ENCODE measurements around the gene THSD4. TPM values are rescaled to one million over a fixed set of nuclear protein-coding genes. Genes with fewer than 3 reads are reported as not detected.
A peak's percentile ranks its signal among the peaks of the same experiment; 100 is the strongest.
"Not testable (repeated sequence)": the region's sequence is repeated elsewhere in the genome, so short reads cannot be mapped to it uniquely, and the experiment has no call there.

The THSD4 gene
- polyA plus RNA-seq, 2 of the 4 experiments (the other 2 are of a cell fraction), result 15.8 to 40.7 TPM

- ChIA-PET POLR2A (no interaction called here), CTCF (interaction anchor here (0.8 kb wide), 1 partner anchor 337 kb away, joined by 3 read pairs; no protein-coding TSS in a partner anchor)
- TF ChIP-seq ZFP36 (IDR thresholded peaks at IDR 0.05; ENCODE audit: borderline replicate concordance, partially characterized antibody) (no peak), RNF2 (IDR thresholded peaks at IDR 0.05; ENCODE audit: borderline replicate concordance, low read depth) (no peak)
- Histone ChIP-seq H3K9me3 (peaks cover 9% of the 10 kb centered on the region; the same call in 1 of the 3 replicates), H3K4me2 (no peak overlapping the region), H3K27ac (no peak overlapping the region), H3K4me1 (no peaks in the 10 kb centered on the region), H3K4me3 (no peak overlapping the region)
- FAIRE-seq, result no peak
- no peak for DNase-seq (ENCODE audit: low read depth in 1 of 2, low spot score in 1 of 2)
- no peak for ATAC-seq
- WGBS (ENCODE audit: missing lambda C conversion rate), result 96% methylated on average over 2 of the region's 2 CpGs
These were observed 47.0 kb downstream of the THSD4 start for GRCh38 chr15:71162309-71162708.

- H3K4me3 ChIP-seq; POLR2A ChIA-PET; DNase-seq (ENCODE audit: low read depth in 1 of 2, low spot score in 1 of 2); H3K27ac ChIP-seq; H3K4me1 ChIP-seq; H3K4me2 ChIP-seq; ATAC-seq; H3K9me3 ChIP-seq; FAIRE-seq; CTCF ChIA-PET: not testable (repeated sequence)
- over 99% methylated on average over 2 of the region's 5 CpGs for WGBS (ENCODE audit: missing lambda C conversion rate)
These were observed 49.3 kb downstream of the THSD4 start for GRCh38 chr15:71164606-71165005.

DNA sequence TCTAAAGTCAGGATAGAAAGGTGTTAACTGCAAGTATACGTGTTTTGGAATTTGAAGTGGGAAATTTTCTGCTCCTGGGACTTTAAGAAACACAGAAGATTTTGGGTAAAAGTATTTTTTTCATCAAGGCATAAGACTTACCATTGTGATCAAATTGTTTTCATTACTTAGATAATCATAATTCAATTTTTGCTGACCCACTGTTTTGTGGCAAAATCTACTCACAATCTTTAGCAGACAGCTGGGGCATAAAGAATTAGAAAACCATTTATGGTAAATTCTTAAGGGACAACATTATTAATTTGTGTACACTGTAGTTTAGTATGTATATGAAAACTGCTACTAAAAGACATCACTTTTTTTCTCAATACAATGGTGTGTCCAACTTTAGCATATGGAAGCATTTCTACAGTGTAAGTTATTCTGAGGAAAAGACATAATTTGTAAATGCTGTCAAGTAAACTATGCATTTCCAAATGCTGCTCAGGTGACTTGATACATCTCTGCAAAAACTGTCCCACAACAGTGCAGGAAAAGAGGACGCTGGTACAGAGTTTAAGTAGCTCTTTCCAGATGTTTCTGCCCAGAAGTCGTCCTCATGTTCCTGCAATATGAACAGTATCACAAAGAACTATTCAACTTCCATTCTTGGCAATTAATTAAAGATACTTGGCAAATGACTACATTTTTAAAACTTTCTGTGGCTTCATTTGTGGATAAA lies 52.3 kb downstream of the THSD4 start:
- TF ChIP-seq SMC3 (IDR thresholded peaks at IDR 0.05), result no peak
- peak; percentile 77 for TF ChIP-seq MAFK (IDR thresholded peaks at IDR 0.05; ENCODE audit: partially characterized antibody)
- Histone ChIP-seq H3K9me3 (peaks cover 28% of the 10 kb centered on the region), H3K4me3 (no peak overlapping the region), H3K4me2 (no peak overlapping the region), H3K27ac (no peak overlapping the region), H3K4me1 (no peaks in the 10 kb centered on the region)
- ChIA-PET CTCF (interaction anchor here (1.5 to 1.7 kb wide), 2 partner anchors 52 to 59 kb away, joined by 3 to 4 read pairs; partner anchors contain the start of gene THSD4), POLR2A (no interaction called here)
- no peak for ATAC-seq
- FAIRE-seq, result peak; percentile 32
- no peak for DNase-seq (ENCODE audit: low read depth in 1 of 2, low spot score in 1 of 2)
- WGBS (ENCODE audit: missing lambda C conversion rate), result 88% methylated on average over 3 of the region's 3 CpGs

DNA sequence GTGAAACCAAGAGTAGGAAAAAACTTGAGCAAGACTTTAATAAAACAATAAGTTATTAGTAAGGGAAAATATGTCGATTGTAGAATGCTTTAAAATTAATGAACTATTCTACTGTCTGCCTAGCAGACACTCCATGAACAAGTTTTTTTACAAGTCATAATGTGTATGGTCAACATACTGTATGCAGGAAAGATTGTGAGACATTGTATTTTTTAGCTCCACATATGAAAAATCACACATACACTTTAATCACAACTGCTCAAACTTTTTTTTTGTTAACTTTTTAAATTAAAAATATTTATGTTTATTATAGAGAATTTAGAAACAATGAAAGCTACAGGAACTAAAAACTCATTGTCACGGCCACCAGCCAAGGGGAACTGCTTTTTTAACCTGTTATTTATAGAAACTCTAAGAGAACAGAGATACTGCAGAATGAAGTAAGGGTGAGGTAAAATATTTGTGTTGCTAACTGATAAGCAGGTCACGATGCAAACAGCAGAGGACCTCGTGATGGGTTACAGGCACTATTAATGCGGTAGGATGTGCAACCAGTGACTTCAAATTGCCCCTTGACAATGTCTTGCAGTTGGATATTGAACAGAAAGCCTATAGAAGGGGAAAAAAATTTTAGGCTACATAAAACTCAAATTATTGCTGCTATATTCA lies 53.0 kb downstream of the THSD4 start:
- FAIRE-seq (no peak), ATAC-seq (no peak), DNase-seq (ENCODE audit: low read depth in 1 of 2, low spot score in 1 of 2) (no peak)
- Histone ChIP-seq H3K9me3 (peaks cover 33% of the 10 kb centered on the region), H3K4me2 (no peak overlapping the region), H3K27ac (no peak overlapping the region), H3K4me3 (no peak overlapping the region), H3K4me1 (no peaks in the 10 kb centered on the region)
- ChIA-PET CTCF (interaction anchor here (1.7 kb wide), 1 partner anchor 59 kb away, joined by 4 read pairs; no protein-coding TSS in a partner anchor), POLR2A (no interaction called here)
- TF ChIP-seq BHLHE40 (IDR thresholded peaks at IDR 0.05; ENCODE audit: low read depth, low read length), result no peak
- 89% methylated on average over 5 of the region's 5 CpGs for WGBS (ENCODE audit: missing lambda C conversion rate)

DNA sequence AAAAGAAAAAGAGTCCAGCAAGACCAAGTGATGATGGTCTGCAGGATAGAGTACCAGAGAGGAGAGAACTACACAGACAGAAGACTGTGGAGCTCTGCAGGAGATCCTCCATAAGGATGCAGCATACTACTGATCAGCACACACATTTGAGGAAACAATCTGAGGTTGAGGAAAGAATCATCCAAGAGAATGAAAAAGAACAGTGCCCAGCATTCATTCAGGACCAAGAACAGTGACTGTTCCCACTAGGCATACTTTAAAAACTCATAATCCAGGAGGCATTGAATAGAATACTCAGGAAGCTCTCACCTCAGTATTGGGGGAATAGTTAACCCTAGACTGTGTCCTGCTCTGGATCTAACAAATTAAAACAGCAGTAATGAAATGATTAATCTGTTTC lies 54.9 kb downstream of the THSD4 start:
- TF ChIP-seq CHD4 (IDR thresholded peaks at IDR 0.05; ENCODE audit: borderline replicate concordance) (no peak), POLR2AphosphoS2 (conservative IDR thresholded peaks at IDR 0.05; ENCODE audit: low read length) (no peak), HOXB5 (CRISPR knock-in tag; IDR thresholded peaks at IDR 0.05) (no peak)
- Histone ChIP-seq H3K4me3 (no peak overlapping the region), H3K4me1 (no peaks in the 10 kb centered on the region), H3K4me2 (no peak overlapping the region), H3K27ac (no peak overlapping the region), H3K9me3 (peaks cover 41% of the 10 kb centered on the region)
- ATAC-seq (no peak), DNase-seq (ENCODE audit: low read depth in 1 of 2, low spot score in 1 of 2) (no peak), FAIRE-seq (no peak)
- ChIA-PET POLR2A (no interaction called here), CTCF (interaction anchor here (1.0 kb wide), 1 partner anchor 55 kb away, joined by 3 read pairs; no protein-coding TSS in a partner anchor)

- Histone ChIP-seq H3K9me3 (peaks cover 41% of the 10 kb centered on the region), H3K27ac (no peak overlapping the region), H3K4me3 (no peak overlapping the region), H3K4me2 (no peak overlapping the region), H3K4me1 (no peaks in the 10 kb centered on the region)
- ChIA-PET POLR2A (no interaction called here), CTCF (no interaction called here)
- no peak for FAIRE-seq
- ATAC-seq, result no peak
- TF ChIP-seq RFX5 (IDR thresholded peaks at IDR 0.05) (no peak), ZNF302 (CRISPR knock-in tag; IDR thresholded peaks at IDR 0.05) (no peak), RNF2 (IDR thresholded peaks at IDR 0.05; ENCODE audit: borderline replicate concordance, low read depth) (no peak), JUNB (IDR thresholded peaks at IDR 0.05) (no peak), HOXB5 (CRISPR knock-in tag; IDR thresholded peaks at IDR 0.05) (no peak), HOXA7 (CRISPR knock-in tag; IDR thresholded peaks at IDR 0.05) (no peak), ZC3H11A (IDR thresholded peaks at IDR 0.05) (no peak), POLR2A (IDR thresholded peaks at IDR 0.05; ENCODE audit: low read length) (no peak)
- TF ChIP-seq, protein P1, sequence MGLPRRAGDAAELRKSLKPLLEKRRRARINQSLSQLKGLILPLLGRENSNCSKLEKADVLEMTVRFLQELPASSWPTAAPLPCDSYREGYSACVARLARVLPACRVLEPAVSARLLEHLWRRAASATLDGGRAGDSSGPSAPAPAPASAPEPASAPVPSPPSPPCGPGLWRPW (IDR thresholded peaks at IDR 0.05), result no peak
- no peak for DNase-seq (ENCODE audit: low read depth in 1 of 2, low spot score in 1 of 2)
These were observed 55.9 kb downstream of the THSD4 start for GRCh38 chr15:71171195-71171594.

DNA sequence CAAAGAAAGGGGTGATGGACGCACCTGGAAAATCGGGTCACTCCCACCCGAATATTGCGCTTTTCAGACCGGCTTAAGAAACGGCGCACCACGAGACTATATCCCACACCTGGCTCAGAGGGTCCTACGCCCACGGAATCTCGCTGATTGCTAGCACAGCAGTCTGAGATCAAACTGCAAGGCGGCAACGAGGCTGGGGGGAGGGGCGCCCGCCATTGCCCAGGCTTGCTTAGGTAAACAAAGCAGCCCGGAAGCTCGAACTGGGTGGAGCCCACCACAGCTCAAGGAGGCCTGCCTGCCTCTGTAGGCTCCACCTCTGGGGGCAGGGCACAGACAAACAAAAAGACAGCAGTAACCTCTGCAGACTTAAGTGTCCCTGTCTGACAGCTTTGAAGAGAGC lies 59.1 kb downstream of the THSD4 start:
- POLR2A ChIA-PET; FAIRE-seq; H3K4me2 ChIP-seq; H3K27ac ChIP-seq; H3K4me1 ChIP-seq; ATAC-seq; DNase-seq (ENCODE audit: low read depth in 1 of 2, low spot score in 1 of 2); H3K4me3 ChIP-seq: not testable (repeated sequence)
- peaks cover 41% of the 10 kb centered on the region for H3K9me3 ChIP-seq
- CTCF ChIA-PET, result interaction anchor here (1.3 kb wide), 1 partner anchor 54 kb away, joined by 3 read pairs; no protein-coding TSS in a partner anchor
- WGBS (ENCODE audit: missing lambda C conversion rate), result 83% methylated on average over 1 of the region's 17 CpGs

All from A549 (cell line).